Cardiac muscle cell (in vitro differentiated cells and primary cell): ENCODE measurements around the gene ZNF654. TPM values are rescaled to one million over a fixed set of nuclear protein-coding genes. Genes with fewer than 3 reads are reported as not detected.
"Not testable (repeated sequence)": the region's sequence is repeated elsewhere in the genome, so short reads cannot be mapped to it uniquely, and the experiment has no call there.

ENCODE experiments used
- DNase-seq, 2 donors: peaks; one replicate each; pipeline versions ENCODE4 v3.0.0 to v3.0.0-alpha.2; 2010 to 2017; ENCODE audit warnings: low read depth in 1 of 2, low spot score in 1 of 2
- H3K27ac ChIP-seq: fragments of 200-600 bp; sonication (generic); 2 replicates; pipeline ENCODE4 v1.5.1; 2016
- H3K27me3 ChIP-seq: fragments of 200-600 bp; sonication (generic); 2 replicates; pipeline ENCODE4 v1.6.0; 2016; ENCODE audit warnings: control low read depth
- H3K36me3 ChIP-seq: fragments of 200-600 bp; sonication (generic); 2 replicates; pipeline ENCODE4 v1.5.1; 2016; ENCODE audit warnings: control low read depth
- H3K4me1 ChIP-seq: fragments of 200-600 bp; sonication (generic); 2 replicates; pipeline ENCODE4 v1.8.1; 2017; ENCODE audit warnings: low read depth, mild to moderate bottlenecking, mixed run types
- H3K4me3 ChIP-seq: fragments of 200-600 bp; sonication (generic); 2 replicates; pipeline ENCODE4 v1.5.1; 2016; ENCODE audit warnings: mild to moderate bottlenecking
- H3K9me3 ChIP-seq: fragments of 200-600 bp; sonication (generic); 2 replicates; pipeline ENCODE4 v1.5.1; 2017; ENCODE audit warnings: low read depth, mild to moderate bottlenecking, control low read depth
- CTCF ChIP-seq: IDR thresholded peaks from 2 replicates; pipeline ENCODE4 v1.5.1; 2012; ENCODE audit warnings: low read depth, mild to moderate bottlenecking, low read length
- polyA plus RNA-seq: library from polyadenylated mRNA; unstranded; fragments of >200 nt; fragmentation: Nextera tagmentation; extraction: Ambion mirVana; gene quantifications from 2 replicates; pipeline ENCODE4 v1.2.1, GENCODE V29; 2016
- total RNA-seq: library from RNA; depleted of rRNA; stranded (reverse); fragments of >200 nt; gene quantifications from 2 replicates; pipeline ENCODE4 v1.2.3, GENCODE V29; 2016

The ZNF654 gene
- total and polyA plus RNA-seq, 2 experiments from 2014 or later, result 12.0 to 13.1 TPM

GRCh38 chr3:88112289-88112688 is 53.2 kb downstream of the ZNF654 start:
- Histone ChIP-seq H3K4me1 (peaks cover 6% of the 10 kb centered on the region), H3K27me3 (no peaks in the 10 kb centered on the region), H3K9me3 (no peaks in the 10 kb centered on the region), H3K36me3 (peaks cover 10% of the 10 kb centered on the region), H3K27ac (peak overlapping the region; percentile 52), H3K4me3 (no peak overlapping the region)
- DNase-seq, result no peak
- TF ChIP-seq CTCF, result no peak

DNA sequence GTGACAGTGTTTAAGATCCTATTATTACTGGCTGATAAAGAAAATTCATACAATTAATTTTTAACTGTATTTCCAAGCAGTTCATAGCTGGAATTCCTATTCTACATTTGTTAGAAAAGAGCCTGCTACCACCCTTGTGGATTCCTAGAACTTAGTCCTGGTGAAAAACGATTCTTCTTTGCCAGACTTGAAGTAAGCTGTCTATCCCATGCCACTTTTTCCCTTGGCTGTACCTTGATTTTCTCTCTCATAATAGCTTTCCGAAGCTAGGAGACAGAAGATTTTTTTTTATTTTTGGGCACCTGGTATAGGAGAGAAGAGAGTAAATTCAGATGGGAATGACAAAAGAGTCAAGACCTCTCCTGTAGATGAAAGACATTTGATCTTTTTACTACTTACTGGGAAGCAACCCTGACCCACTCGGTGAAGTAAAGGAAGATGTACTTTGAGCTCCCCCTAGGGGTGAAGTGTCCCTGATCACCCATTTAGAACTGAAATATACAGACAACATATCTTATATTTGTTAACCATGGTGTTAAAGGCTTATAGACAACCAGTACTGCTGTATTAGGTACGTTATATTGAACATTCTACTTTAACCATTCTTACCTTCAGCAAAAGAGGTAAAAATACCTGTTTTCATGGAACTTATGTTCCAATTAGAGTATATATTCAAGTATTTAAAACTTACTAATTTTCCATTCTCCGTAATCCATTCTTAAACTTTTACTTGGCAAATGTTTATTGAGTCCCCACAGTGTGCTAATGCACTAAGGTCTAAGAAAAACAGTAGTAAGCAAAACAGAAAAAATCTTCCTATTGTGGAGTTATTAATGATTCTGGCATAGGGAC is 54.5 kb downstream of the ZNF654 start:
- peak; percentile 78 for TF ChIP-seq CTCF
- peak; percentile 81 to 82 for DNase-seq
- H3K4me1 ChIP-seq, result peaks cover 6% of the 10 kb centered on the region
- no peak overlapping the region for H3K4me3 ChIP-seq
- H3K9me3 ChIP-seq, result no peaks in the 10 kb centered on the region
- H3K36me3 ChIP-seq, result peaks cover 10% of the 10 kb centered on the region
- H3K27me3 ChIP-seq, result no peaks in the 10 kb centered on the region
- peak overlapping the region; percentile 52 for H3K27ac ChIP-seq

DNA sequence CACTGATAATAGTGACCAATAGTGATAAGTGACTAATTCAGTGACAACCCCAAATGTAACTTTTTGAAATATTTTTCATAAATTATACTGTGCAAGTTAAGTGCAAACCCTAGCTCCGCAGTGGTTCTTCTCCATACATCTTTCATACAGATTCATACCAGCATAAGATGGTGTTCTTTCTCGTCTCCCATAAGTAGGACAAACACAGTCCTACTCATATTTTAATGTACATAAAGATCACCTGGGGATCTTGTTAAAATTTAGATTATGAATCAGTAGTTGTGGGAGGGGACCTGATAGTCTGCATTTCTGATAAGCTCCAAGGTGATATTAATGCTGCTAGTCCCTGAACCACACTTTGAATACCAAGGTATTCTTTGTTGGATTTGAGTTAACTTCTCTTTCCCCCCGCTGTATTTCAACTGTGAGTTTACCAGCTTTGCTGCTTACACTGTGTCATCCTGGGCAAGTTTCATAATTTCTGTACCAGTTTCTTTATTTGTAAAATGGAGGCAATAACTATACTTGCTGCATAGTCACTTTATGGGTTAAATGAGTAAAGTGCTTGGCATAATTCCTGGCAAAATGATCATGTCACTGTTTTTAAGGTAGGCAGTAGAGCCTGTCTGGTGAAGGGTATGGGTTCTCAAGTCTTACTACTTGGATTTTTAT is 56.0 kb downstream of the ZNF654 start:
- Histone ChIP-seq H3K36me3 (peaks cover 10% of the 10 kb centered on the region), H3K9me3 (no peaks in the 10 kb centered on the region), H3K4me1 (peaks cover 6% of the 10 kb centered on the region), H3K27ac (no peak overlapping the region), H3K4me3 (no peak overlapping the region), H3K27me3 (no peaks in the 10 kb centered on the region)
- no peak for TF ChIP-seq CTCF
- no peak for DNase-seq

GRCh38 chr3:88117683-88118082 is 58.6 kb downstream of the ZNF654 start:
- DNase-seq, result no peak
- no peaks in the 10 kb centered on the region for H3K9me3 ChIP-seq
- no peak overlapping the region for H3K27ac ChIP-seq
- peaks cover 14% of the 10 kb centered on the region for H3K36me3 ChIP-seq
- H3K4me3 ChIP-seq, result no peak overlapping the region
- peaks cover 6% of the 10 kb centered on the region for H3K4me1 ChIP-seq
- H3K27me3 ChIP-seq, result no peaks in the 10 kb centered on the region
- no peak for TF ChIP-seq CTCF

GRCh38 chr3:88118603-88119002 is 59.5 kb downstream of the ZNF654 start:
- H3K27me3 ChIP-seq, DNase-seq, H3K9me3 ChIP-seq, H3K27ac ChIP-seq, H3K4me1 ChIP-seq, H3K4me3 ChIP-seq: not testable (repeated sequence)
- H3K36me3 ChIP-seq, result peaks cover 14% of the 10 kb centered on the region

GRCh38 chr3:88123526-88123925 is 64.5 kb downstream of the ZNF654 start:
- H3K4me1 ChIP-seq, result no peaks in the 10 kb centered on the region
- H3K9me3 ChIP-seq, result no peaks in the 10 kb centered on the region
- no peak overlapping the region for H3K4me3 ChIP-seq
- no peak for TF ChIP-seq CTCF
- DNase-seq, result no peak
- H3K27me3 ChIP-seq, result no peaks in the 10 kb centered on the region
- no peak overlapping the region for H3K27ac ChIP-seq
- H3K36me3 ChIP-seq, result peaks cover 4% of the 10 kb centered on the region
